ENCODE measurements around the gene TSPAN8.

The TSPAN8 gene

GRCh38 chr12:71190822-71191221 lies 33.0 kb upstream of the TSPAN8 start:
- TF ChIP-seq ZFX (IDR thresholded peaks at IDR 0.05; ENCODE audit: borderline replicate concordance) (no peak), CTCF (IDR thresholded peaks at IDR 0.05) (no peak)
- no peak overlapping the region for H3K27ac ChIP-seq

- H3K27ac ChIP-seq, result no peak overlapping the region
- TF ChIP-seq ZFX (IDR thresholded peaks at IDR 0.05; ENCODE audit: borderline replicate concordance) (no peak), CTCF (IDR thresholded peaks at IDR 0.05) (no peak)
Observed at GRCh38 chr12:71187379-71187778, 29.6 kb upstream of the TSPAN8 start.

GRCh38 chr12:71186571-71187288 lies 28.9 kb upstream of the TSPAN8 start:
- TF ChIP-seq ZFX (IDR thresholded peaks at IDR 0.05; ENCODE audit: borderline replicate concordance), result no peak
- TF ChIP-seq CTCF (IDR thresholded peaks at IDR 0.05), result no peak

GRCh38 chr12:71183846-71184245 lies 26.0 kb upstream of the TSPAN8 start:
- no peak overlapping the region for H3K27ac ChIP-seq

More at GRCh38 chr12:71186571-71187288, 28.9 kb upstream of the TSPAN8 start:
- H3K27ac ChIP-seq, result no peak overlapping the region

GRCh38 chr12:71183018-71183417 lies 25.2 kb upstream of the TSPAN8 start:
- TF ChIP-seq CTCF (IDR thresholded peaks at IDR 0.05) (no peak), ZFX (IDR thresholded peaks at IDR 0.05; ENCODE audit: borderline replicate concordance) (no peak)
- no peak overlapping the region for H3K27ac ChIP-seq

More at GRCh38 chr12:71183846-71184245, 26.0 kb upstream of the TSPAN8 start:
- TF ChIP-seq ZFX (IDR thresholded peaks at IDR 0.05; ENCODE audit: borderline replicate concordance) (no peak), CTCF (IDR thresholded peaks at IDR 0.05) (no peak)

- TF ChIP-seq ZFX (IDR thresholded peaks at IDR 0.05; ENCODE audit: borderline replicate concordance), result no peak
- peak overlapping the region; percentile 47 for H3K27ac ChIP-seq
Observed at GRCh38 chr12:71178162-71178561, 20.4 kb upstream of the TSPAN8 start.

GRCh38 chr12:71174825-71175224 lies 17.0 kb upstream of the TSPAN8 start:
- TF ChIP-seq ZFX (IDR thresholded peaks at IDR 0.05; ENCODE audit: borderline replicate concordance) (no peak), CTCF (IDR thresholded peaks at IDR 0.05) (no peak)
- no peak overlapping the region for H3K27ac ChIP-seq

- H3K27ac ChIP-seq, result no peak overlapping the region
- TF ChIP-seq CTCF (IDR thresholded peaks at IDR 0.05) (no peak), ZFX (IDR thresholded peaks at IDR 0.05; ENCODE audit: borderline replicate concordance) (no peak)
Observed at GRCh38 chr12:71174146-71174545, 16.3 kb upstream of the TSPAN8 start.

All from 22Rv1 (cell line).